ENCODE data around the gene SDCBP2.

Gene SDCBP2

DNA sequence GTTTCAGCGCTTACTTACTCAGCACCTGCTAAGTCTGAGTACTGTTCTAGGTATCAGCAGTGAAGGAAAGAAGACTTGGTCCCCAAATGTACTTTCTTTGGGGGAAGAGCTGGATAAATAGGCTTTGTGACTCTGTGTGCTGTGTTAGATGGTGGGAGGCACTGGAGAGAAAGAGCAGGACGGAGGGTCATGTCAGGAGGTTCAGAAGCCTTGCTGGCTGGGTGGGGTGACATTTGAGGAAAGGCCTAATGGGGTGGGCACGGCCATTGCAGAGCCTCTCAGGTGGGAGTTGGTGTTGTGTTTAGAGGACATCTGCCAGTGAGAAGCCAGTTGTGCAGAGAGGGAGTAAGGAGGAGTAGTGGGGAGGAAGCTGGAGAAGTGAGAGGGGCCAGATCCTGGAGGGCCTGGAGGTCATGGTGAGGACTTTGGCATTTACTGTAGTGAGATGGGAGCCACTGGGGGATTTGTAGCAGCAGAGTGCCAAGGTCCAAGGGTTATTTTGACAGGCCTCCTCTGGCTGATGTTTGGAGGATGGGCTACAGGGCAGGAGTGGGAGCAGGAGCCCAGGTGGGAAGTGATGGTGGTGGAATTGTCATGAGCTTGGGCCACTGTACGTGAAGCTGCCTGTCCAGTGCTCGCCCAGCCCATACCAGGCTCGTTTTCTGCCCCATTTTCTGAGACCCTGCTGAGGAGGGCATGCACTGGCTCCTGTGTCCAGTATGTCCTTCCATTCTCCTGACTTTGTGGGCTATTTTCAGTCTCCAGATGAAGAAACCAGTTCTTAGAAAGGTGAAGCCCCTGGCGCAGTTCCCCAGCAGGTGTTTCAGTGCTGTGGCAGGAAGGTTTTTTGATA, 886 bp downstream of the SDCBP2 start:
- DNase-seq = no peak

DNA sequence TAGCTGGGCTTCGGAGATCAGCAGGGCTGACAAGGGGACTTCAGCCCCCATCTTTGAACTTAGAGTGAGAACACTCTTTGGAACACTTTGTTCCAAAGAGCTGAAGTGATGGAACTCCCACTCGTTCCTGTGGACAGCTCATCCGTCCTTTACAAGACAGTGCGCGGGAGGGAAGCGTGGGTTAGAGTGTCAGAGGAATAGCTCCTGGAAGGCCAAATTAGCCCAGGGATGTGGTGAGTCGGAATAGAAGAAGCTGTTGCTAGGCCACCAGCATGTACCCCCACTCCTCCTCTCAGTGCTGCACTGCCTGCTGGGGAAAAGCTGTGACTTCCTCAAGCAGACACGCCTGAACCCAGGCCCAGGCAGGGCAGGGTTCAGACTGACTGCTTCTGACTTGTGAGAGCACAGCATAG, 1.7 kb downstream of the SDCBP2 start:
- DNase-seq = no peak

DNA sequence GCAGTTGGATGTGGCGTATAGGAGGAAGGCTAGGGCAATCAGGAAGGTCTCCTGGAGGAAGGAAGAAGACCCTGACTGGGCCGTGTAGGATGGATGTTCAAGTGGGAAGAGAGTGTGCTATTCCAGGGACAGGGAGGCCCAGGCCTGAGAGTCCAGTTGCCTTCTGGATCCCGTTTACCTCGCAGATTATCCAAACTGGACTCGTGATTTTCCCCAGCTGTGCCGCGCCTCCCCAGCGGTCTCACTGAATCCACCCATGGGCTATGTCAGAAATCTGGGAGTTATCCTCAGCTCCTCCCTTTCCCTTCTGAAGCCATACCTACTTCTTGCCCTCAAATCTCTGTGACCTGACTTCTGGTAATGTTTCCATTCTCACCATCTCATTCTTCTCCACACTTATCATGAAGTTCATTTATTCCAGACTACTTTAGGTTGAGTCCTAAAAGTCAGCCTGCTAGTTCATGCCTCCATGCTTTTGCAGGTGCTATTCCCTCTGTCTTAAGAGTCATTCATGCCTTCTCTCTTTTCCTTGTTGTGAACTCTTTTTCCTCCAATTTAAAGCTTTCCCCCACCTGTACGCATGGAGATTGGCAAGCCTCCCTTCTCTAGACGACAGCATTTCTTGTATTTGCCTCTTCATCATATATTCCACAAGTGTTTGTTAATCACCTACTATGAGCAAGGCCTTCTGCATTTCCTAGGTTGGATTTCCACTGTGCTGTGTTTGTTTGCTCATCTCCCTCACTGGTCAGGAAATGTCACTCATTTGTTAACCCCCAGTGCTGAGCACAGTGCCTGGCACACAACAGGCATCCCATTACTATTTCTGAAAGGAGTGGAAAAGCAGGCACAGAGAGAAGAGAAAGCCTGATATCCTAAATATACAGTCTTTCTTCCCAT, 2.7 kb downstream of the SDCBP2 start:
- DNase-seq = no peak

DNA sequence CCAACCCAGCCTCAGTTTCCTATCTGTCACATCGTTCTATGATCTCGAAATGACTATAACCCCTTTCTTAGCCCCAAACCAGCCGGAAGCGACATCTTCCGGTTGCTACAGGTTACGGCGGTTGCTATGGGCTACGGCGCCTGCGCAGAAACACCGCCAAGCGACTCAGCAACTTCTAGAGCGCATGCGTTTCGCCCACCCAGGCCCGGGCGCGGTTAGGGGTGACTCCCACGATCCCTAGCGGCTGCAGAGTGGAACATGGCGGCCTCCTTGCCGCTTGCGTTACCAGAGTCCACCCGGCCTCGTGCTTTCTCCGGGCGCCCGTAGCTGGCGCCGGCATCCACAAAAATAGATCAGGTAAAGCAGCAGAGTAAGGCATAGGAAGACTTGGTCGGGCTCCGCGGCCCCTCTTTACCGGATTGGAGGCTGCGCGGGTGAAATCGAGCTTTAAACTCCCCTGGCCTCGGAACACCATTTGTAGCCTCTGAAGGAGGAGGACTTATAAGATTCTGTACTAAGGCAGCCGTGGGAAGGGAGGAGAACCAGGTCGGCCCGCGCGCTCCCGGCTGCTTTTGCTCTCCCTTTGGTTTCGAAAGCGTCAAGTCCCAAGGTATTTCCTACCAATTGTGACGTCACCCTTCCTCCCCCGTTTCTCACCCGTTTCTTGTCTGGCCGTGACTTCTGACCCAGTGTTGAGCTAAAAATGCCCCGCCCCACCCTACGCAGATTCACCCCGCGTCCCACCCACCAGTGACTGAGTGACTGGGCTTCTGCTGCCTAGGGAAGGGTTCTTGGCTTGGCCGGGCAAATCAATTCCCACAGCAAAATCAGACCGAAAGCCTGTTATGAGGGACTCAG, 3.5 kb downstream of the SDCBP2 start:
- peak; percentile 98 for DNase-seq

DNA sequence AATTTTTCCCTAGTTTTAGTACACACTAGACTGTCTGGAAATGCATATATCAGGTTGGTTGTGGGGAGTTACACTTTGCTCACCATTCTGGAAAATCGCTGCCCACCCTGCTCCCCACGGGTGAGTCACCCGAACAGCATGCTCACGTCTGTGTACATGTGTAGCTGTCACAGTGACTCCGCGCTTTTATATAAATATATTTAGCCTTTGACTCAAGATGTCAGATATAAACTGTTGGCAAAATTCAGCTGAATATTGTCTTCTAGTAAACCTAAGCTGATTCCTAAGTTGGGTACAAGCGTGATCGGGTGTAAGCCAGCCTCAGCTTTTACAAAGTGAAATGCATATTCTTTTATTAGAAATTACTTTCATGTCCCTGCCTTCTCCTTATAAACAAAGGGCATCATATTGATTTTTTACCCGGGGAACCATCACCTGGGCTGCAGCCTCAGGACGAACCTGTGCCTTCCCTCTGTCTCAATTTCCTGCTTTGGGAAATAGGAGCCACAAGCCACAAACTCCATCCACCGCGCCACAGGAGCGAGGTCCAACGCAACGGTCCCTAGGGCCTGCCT, 4.3 kb downstream of the SDCBP2 start:
- DNase-seq = peak; percentile 22

DNA sequence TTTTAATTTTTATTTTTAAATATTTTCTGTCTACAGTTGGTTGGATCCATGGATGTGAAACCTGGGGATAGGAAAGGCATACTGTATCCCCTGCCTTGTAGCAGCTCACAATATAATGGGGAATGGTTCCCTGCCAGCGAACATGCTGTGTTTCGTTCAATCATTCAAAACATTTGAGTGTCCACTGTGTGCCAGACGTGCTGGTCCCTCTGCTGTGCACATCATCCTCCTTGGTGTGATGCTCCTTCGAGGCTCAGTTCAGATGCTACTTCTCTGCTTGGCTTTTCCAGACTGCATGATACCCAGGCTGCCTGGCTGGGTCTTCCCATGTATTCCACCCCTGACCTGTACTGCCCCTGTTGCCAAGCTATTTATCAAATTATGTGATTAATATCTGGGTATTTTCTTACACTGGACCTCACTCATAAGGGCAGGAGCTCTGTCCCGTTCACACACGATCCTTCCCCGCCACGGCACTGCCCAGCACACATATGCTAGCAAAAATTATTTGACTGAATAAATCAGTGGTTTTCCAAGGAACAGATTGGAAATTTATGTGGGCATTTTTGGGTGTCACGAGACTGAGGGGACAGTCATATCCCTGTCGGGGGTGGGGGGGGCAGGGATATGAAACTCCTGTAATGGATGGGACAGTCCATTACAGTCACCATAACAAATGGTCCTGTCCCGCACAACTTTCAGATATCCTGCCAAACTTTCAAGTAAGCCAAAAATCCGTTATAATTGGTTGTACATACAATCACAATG, 4.9 kb downstream of the SDCBP2 start:
- DNase-seq = no peak

DNA sequence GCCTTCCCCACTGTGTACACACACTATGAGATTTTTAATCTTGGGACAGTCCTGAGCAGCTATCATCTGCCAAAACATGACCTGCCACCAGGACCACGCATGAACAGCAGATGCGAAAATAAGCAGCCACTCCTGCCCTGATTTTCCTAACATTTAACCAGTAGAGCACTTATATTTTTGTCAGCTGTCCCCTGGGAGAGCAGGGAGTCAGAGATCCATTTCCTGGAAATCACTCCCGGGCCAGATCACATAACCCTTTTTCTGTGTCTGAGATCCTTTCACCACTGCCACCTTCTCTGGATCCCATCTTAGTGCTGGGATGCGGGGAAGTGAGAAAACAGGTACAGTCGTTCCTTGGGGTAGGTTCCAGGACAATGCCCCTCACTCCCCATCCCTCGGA, 5.7 kb downstream of the SDCBP2 start:
- no peak for DNase-seq

DNA sequence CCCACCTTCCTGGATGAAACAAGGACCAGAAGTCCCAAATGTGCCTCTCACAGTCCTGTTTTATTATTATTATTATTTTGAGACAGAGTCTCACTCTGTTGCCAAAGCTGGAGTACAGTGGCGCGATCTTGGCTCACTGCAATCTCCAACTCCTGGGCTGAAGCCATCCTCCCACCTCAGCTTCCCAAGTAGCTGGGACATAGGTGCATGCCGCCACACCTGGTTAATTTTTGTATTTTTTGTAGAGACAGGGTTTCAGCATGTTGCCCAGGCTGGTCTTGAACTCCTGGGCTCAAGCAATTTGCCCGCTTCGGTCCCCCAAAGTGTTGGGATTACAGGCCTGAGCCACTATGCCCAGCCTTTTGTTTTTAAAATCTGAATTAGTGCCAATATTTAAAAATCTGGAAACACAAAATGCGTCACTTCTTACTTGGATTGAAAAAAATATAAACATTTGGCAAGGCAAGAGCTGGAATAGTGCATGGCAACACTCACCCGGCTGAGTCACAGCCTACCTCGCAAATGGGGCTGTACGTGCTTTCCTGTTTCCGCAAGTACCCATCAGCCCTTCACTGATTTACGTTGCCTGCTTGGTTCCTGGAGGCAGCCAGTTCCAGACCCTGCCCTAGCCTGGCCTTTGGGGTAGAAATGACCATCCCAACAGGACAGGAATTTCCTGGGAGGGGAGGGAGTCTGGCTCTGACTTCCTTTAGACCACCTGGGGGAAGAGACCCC, 6.3 kb downstream of the SDCBP2 start:
- no peak for DNase-seq

DNA sequence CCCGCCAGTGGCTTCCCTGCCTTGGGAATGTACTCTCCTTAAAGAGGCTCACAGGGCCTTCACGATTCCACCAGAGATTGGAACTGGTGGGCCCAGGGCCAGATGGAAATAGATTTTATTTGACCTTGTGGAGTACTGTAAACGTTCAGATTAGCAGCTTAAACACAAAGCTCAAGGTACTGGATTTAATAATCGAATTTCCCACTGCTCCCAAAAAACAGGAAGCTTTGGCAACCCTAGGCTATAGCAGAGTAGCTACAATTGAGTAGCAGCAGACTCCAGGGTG, 7.3 kb downstream of the SDCBP2 start:
- DNase-seq = no peak

DNA sequence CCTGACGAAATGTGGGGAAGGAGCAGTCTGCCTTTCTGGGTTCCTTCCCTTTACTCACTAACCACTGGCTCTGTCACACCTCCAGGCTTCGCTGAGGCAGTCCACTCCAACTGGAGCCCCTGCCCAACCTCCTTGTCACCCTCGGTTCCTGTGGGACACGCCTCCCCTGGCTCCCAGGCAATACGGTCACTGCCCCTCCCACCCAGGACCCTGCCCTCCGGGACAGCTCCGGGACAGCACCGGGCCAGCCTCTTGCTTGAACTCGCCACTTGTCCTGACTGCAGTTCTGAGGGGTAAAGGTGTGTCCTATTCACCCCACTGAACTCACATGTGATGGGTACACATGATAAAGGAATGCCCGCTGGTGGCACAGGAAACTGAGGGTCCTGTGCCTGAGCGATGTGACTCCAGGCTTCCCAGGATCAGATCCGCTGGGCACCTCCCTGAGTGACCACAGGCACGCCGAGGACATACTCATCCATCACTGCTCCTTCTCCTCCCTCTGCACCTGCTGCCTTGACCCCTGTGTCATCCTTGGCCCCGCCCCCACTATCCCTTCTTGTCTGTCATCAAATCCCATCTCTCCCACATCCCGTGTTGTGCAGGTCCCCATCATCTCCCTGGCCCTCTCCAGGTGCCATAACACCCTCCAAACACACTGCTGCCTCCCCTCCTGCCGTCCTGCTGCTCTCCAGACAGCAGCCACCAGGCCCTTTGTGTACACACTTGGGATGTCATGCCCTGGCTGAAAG, 7.9 kb downstream of the SDCBP2 start:
- DNase-seq = no peak

DNA sequence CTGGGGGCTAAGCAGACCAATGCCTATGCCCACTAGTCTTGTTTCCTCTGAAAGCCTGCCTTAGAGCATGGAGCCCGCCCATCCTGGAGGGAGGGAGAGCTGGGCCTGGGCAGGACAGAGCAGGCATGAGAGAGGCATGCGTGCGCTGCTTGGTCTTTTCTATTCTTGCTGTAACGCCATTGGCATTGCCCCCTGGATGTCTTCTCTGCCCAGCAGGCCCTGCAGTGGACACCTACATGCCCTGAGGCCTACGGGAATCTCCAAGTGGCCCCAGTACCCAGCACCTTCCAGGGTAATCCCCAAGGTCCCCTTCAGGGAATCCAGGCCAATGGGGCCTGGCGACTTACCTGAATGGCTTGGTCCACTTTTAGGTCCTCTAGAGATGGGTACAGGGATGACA, 8.9 kb downstream of the SDCBP2 start:
- DNase-seq = no peak

DNA sequence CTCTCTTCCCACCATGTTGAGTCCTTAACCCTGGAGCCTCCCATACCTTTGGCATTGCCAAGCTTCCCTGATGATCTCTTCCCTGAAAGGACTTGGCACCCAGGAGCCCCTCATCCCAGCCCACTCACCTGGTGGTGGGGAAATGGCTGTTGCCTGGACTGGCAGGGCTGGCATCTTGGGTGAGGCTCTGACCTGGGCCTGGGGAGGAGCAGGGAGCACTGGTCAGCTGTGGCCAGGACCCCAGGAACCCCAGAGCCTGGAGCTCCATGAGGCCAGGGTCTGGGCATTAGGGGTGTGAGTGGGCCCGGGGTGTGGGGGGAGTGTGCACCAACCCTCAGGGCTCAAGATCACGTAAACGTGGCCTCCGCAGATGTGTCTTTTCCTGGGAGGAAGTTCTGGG, 9.5 kb downstream of the SDCBP2 start:
- no peak for DNase-seq

DNA sequence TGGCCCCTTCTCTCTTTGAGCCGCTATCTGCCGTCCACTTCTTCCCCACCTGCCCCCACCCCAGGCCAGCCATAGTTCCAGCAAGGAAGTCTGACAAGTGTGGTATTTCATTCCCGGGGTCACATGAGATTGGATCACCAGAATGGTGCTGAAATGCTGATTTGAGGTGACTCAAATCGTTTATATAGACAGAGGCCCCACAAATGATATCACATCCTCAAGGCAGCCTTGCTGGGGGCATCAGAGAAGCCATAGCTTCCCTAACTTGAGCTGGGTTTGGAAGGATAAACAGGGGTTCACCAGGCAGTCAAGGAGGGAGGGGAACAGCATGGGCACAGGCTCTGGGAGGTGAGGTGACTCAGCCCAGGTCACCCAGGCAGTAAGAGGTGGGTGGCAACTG, 9.9 kb downstream of the SDCBP2 start:
- DNase-seq = no peak

DNA sequence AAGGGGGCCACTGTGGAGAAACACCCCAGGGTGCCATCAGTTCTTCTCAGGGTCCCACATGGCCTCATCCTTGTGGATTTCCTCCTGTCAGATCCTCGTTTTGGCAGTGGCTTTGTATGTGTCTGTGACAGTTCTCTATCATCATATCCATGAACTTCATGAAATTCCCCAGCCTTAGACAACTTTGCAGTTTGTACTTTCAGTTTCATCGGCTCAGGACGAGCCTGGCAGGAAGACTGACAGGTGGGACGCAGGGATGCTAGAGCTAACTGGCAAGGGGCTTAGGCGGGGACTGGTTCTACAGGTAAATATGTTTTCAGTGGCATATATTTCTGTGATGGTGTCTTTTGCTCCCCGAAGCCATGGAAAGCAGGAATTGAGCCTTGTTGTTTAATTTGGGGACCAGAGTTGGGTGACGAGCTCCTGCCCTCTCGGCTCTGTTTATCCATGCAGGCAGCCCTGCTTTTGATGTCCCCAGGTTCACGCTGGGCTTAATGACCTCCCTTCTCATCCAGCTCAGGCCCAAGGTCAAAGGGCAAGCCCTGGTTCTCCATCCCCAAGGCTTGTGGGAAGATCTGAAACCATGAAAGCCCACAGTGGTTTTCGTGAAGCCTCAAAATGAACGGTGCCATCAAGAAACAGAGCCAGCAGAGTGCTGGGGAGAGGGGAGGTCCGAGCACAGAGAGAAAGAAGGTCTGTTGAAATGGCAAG, 11.2 kb downstream of the SDCBP2 start:
- DNase-seq = no peak

DNA sequence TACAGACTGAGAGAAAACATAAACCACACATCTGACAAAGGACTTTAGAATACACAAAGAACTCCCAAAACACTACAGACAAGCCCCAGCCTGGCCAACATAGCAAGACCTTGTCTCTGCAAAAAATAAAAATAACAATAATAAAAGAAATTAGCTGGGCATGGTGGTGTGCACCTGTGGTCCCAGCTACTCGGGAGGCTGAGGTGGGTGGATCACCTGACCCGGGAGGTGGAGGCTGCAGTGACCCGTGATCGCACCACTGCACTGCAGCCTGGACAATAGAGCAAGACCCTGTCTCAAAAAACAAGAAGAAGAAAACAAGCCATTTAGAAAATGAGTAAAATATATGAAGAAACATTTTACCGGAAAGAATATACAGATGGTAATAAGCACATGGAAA, 13.1 kb downstream of the SDCBP2 start:
- DNase-seq = no peak

DNA sequence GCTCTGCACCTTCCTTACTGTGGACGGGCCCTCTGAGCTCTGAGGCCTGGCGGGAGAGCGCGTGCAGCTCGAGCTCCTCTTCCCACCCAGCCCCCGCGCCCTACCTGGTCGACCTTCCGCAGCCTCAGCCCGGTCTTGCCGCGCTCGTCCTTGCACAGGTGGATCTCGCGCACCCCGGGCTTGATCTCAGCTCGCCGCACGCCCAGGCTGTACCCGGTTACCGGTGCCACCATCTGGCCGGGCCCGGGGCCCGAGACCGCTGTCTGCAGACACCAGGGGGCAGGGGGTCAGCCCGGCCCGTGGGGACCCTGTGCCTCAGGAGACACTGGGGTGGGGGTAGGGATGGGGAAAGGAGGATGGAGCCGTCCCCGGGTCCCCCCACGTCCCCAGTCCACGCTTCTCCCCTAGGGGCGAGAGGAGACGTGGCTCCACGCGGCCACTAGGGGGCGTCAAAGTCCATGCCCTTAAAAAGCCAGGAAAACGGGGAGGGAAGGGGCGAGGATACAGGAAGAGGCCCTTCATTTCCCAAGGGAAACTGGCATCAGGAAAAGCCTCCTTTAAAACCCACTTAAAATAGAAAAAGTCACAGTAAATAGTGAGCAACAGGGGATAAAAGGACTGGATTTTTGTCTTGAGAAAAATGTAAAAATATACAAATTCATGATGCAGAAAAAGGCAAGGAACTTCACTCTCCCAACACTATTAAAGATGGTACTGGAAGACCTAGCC, 15.5 kb downstream of the SDCBP2 start:
- peak; percentile 52 for DNase-seq

DNA sequence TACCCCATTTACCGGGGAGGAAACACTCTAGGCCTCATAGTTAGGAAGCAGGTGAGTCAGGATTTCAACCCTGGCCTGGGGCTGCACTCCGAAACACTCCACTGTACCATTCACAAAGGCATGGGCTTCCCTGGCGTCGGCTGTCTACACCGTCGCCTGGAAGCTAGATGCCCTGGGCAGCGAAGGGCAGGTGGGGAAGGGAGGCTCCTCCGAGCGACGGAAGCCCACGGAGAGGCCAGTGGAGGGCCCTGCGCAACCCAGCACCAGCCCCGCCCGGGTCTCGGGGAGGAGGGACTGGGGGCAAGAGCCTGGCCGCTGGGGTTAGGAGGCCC, 16.1 kb downstream of the SDCBP2 start:
- no peak for DNase-seq

DNA sequence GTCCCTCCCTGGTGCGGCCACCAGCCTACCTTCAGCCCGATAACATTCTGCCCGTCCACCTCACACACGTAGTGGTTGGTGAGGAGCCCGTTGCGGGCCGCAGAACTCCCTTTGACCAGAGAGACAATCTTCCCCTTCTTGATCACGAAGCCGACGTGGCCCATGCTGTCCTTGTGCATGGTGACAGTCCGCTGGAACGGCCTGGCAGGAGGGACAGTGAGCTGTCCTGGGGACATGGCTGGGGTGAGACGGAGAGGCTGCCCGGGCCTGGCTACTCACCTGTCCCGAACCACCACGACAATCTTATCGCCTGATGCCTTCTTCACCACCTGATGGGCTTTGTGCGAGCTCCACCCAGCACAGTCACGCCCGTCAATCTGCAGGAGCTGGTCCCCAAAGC, 16.6 kb downstream of the SDCBP2 start:
- no peak for DNase-seq

DNA sequence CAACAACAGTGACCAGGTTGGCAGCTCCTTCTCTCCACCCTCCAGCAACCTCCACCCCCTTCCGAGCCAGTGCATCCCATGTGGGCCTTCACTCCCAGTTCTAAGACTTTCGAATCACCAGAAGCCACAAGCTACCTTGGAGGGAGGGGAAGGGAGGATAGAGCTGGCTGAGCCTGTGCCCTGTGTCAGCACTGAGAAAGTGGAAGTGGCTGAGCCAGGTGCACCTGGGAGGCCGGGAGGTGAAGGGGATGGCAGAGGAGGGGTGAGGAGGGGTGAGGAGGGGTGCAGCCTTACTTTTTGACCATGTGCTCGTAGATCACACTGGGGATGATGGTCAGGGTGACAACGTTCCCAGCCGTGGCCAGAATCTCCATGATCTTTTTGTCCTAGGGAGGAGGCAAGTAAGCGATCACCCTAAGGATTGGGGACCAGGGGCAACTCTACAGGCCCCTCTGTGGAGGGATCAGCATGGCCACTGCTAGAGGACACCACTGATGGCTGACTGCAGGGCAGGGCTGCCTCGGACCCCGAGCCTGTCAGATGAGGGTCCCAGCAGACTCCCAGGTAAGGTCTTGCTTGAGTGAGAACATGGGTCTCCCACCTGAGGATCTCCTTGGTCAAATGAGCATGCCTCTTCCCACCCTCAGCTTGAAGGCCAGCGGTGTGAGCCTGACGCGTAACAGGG, 18.3 kb downstream of the SDCBP2 start:
- DNase-seq = no peak

Measured in stimulated activated naive CD4-positive, alpha-beta T cell treated with Interleukin-2 at 50 U/mL for 16 hours (primary cell).